Gastroesophageal sphincter (tissue), 3 donors: ENCODE data around the gene NCSTN.

ENCODE experiments used
- EP300 ChIP-seq: sonication (generic); formaldehyde crosslinking; IDR thresholded peaks from one replicate; pipeline ENCODE4 v1.6.1; 2017; ENCODE audit warnings: antibody characterized with exemption, mild to moderate bottlenecking
- POLR2A ChIP-seq, 2 donors: fragments of 450-650 bp; IDR thresholded peaks; one replicate each; pipeline ENCODE4 v1.6.1; 2017; ENCODE audit warnings: antibody characterized with exemption in 2 of 2, mild to moderate bottlenecking in 2 of 2, moderate library complexity in 1 of 2
- POLR2AphosphoS5 ChIP-seq: sonication (generic); formaldehyde crosslinking; IDR thresholded peaks from one replicate; pipeline ENCODE4 v1.6.1; 2017; ENCODE audit warnings: antibody characterized with exemption
- TF ChIP-seq, protein P1 (sequence below), 4 experiments: fragments of 200-600 bp in 2 of 4; fragments of 450-650 bp in 2 of 4; sonication (generic) in 1 of 4; IDR thresholded peaks; one replicate each; pipeline ENCODE4 v1.5.1; 2017 to 2019; ENCODE audit warnings: antibody characterized with exemption in 4 of 4, mild to moderate bottlenecking in 2 of 4, moderate library complexity in 2 of 4

DNA sequence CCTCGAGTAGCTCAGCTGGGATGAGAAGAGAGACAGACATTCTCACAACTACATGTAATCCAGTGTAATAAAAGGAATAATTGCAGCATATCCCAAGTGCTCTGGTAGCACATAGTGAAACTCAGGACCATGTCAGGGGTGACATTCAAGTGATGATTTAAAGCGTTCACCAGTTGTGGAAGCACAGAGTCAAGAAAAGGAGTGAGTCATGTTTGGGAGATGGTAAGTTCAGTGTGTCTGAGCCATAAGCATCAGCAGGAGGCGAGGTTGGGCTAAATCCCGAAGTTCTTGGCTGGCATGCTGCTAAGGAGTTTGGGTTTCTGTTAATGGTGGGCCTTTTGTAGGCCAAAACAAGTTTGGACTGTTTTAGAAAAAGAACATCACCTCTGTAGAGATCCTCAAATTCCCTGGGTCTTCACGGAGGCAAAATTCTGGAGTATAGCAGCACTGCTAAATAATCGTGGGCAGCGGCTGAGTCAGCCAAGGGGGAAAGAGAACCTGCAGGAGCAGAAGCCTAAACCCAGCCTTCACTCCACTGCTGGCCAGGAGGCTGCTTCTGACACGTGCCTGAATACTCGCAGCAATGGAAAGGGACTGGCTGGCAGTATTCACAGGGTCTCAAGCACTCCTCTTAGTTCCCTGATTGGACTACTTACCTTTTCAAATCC, 16.5 kb downstream of the NCSTN start:
- TF ChIP-seq, protein P1, sequence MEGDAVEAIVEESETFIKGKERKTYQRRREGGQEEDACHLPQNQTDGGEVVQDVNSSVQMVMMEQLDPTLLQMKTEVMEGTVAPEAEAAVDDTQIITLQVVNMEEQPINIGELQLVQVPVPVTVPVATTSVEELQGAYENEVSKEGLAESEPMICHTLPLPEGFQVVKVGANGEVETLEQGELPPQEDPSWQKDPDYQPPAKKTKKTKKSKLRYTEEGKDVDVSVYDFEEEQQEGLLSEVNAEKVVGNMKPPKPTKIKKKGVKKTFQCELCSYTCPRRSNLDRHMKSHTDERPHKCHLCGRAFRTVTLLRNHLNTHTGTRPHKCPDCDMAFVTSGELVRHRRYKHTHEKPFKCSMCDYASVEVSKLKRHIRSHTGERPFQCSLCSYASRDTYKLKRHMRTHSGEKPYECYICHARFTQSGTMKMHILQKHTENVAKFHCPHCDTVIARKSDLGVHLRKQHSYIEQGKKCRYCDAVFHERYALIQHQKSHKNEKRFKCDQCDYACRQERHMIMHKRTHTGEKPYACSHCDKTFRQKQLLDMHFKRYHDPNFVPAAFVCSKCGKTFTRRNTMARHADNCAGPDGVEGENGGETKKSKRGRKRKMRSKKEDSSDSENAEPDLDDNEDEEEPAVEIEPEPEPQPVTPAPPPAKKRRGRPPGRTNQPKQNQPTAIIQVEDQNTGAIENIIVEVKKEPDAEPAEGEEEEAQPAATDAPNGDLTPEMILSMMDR (IDR thresholded peaks at IDR 0.05), result no peak
- TF ChIP-seq EP300 (no peak), POLR2A (IDR thresholded peaks at IDR 0.05) (no peak), POLR2AphosphoS5 (no peak)
